Stimulated activated CD4-positive, alpha-beta T cell treated with anti-CD3 and anti-CD28 coated beads, Interleukin-12 subunit alpha, Interleukin-12 subunit beta, amount 100 ng/mL, for 4 hours (primary cell): ENCODE results near the gene DMRTC2.

Source experiments
- DNase-seq: peaks from one replicate; pipeline ENCODE4 v3.0.0-alpha.2; 2020

DMRTC2 gene

GRCh38 chr19:41845001-41845050, at the start of gene DMRTC2:
Gene DMRTC2 (plus strand): TSS chr19:41845042. CDS start chr19:41847429, 2,387 bp downstream.
- no peak for DNase-seq

GRCh38 chr19:41796362-41796761, 48.5 kb upstream of the DMRTC2 start, which contains the start of gene CEACAM3:
Gene CEACAM3 (plus strand): TSS chr19:41796587. CDS start chr19:41796678, 91 bp downstream.
- DNase-seq: no peak

DNA sequence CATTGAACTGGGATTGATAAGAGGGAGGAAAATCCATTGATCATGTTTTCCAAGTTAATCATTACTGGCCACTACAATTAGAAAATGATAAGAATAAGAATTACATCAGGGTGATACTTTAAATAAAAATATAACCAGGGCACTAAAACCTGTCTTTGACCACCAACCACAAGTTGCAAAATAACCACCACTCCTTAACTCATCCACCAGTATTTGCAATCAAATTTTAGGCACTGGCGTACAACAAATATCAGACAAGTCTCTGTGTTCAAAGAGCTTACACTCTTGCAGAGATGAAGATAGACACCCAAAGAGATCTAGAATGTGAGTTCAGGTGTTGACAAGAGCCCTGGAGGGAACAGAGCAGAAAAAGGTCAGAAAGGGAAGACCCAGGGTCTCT, 47.9 kb upstream of the DMRTC2 start:
- DNase-seq: no peak

DNA sequence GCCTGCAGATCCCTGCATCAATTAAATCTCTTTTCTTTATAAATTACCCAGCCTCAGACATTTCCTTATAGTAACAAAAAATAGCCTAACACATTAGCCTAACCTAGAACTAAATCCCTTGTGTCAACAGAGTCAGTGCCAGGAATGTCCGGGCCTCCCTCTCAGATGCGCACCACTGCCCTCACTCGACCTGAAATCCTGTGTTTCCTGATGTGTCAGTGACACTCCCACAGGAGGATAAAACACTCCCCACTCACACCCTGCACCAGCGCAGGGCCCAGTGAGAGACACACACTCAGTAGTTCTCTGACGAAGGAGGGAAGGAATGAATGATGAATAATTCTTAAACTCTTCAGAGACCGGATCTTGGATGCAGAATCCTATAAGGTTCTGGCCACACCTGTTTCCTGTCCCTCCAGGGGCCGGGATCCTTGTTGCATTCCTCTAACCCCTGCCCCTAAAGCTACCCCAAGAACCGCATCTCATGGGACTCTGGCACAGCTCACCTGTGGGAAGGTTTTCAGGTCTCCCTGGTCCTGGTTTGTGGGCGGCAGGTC, 45.3 kb upstream of the DMRTC2 start:
- no peak for DNase-seq

GRCh38 chr19:41801031-41801430, 43.8 kb upstream of the DMRTC2 start:
- no peak for DNase-seq

DNA sequence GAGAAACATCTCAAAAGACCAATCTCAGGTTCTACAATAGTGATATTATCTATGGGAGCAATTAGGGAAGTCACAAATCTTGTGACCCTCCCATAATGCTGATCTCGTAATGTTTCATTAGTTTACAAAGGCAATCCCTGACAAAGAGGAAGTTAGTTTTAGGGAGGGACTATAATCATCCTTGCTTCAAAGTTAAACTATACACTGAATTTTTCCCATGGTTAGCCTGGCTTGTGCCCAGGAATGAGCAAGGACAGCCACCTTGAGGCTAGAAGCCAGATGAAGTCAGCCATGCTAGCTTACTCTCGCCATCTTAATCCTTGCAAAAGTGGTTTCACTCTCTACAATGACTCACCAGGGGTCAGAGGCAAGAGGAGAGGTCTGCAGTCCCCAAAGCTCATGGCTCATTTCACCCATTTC, 43.0 kb upstream of the DMRTC2 start:
- DNase-seq: no peak

- no peak for DNase-seq
Measured at GRCh38 chr19:41802770-41803169, 42.1 kb upstream of the DMRTC2 start.

- no peak for DNase-seq
Measured at GRCh38 chr19:41804336-41804735, 40.5 kb upstream of the DMRTC2 start.

- no peak for DNase-seq
Measured at GRCh38 chr19:41807176-41807575, 37.7 kb upstream of the DMRTC2 start.

DNA sequence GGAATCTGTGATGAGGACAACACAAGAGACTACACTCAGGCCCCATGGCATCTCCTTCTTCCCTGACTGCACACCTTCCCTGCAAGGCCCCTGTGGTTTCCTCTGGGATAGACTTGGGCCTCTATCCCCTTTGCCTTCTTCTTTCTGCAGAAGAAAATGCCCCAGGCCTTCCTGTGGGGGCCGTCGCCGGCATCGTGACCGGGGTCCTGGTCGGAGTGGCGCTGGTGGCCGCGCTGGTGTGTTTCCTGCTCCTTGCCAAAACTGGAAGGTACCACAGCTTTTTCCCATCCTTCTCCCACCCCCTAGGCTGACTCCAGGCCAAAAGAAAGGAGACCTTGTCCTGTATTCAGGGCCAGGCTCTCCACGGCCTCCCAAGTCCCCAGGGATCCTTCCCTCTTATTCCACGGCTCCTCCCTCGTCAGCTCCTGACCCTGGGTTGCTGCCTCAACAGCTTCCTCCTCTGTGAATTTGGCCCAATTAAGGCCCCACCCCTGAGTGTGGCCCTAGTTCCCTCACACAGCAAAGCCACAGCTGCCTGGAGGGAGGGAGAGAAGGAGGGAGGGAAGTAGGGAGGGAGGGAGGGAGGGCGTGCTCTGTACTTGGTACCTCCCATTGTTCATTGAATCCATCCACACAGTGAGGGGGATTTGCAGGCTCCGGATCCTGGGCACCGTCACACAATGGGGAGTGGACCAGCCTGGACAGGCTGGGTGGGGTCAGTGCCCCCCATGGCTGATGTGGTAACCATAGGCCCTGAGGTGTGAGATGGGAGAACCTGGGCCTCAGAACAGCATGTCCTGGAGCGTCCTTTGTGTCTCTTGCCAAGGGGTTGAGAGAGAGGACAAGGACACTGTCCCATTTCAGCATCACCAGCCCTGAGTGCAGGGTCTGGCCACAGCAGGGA, 35.9 kb upstream of the DMRTC2 start:
- no peak for DNase-seq

- DNase-seq: no peak
Measured at GRCh38 chr19:41810301-41810700, 34.5 kb upstream of the DMRTC2 start.

- no peak for DNase-seq
Measured at GRCh38 chr19:41811036-41811435, 33.8 kb upstream of the DMRTC2 start.

DNA sequence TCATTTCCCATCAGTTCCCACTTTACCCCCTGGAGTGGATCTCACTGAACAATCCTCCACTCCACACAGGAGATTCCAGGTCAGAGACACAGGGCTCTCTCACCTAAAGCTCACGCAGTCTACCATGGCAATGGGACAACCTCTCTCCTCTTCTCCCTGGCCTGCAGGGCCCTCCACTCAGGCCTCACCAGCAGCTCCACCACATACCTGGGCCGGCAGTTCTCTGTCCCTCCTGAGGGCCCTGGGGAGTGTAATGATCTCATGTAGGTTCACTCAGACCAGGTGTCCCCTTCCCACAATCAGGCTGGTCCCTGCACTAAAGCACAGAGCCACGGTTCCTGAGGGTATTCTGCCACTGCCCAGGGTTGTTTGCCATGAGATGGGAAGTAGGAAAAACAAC, 32.9 kb upstream of the DMRTC2 start:
- DNase-seq: no peak

GRCh38 chr19:41813911-41814310, 30.9 kb upstream of the DMRTC2 start:
- no peak for DNase-seq

DNA sequence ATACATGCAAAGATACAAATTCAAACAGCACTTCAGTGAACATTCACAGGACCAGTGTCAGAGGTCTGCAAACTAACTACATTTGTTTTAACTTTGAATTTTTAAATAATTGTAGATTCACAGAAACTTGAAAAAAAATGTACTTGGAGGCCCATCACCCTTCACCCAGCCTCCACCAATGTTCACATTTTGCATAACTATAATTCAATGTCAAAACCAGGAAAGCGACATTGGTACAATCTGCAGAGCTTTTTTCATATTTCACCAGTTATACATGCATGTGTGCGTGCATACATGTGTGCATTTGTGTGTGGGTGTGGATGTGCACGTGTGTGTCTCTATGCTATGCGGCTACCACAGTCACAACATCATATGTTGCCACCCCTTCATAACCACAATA, 29.5 kb upstream of the DMRTC2 start:
- no peak for DNase-seq

GRCh38 chr19:41816761-41817160, 28.1 kb upstream of the DMRTC2 start:
- DNase-seq: no peak

DNA sequence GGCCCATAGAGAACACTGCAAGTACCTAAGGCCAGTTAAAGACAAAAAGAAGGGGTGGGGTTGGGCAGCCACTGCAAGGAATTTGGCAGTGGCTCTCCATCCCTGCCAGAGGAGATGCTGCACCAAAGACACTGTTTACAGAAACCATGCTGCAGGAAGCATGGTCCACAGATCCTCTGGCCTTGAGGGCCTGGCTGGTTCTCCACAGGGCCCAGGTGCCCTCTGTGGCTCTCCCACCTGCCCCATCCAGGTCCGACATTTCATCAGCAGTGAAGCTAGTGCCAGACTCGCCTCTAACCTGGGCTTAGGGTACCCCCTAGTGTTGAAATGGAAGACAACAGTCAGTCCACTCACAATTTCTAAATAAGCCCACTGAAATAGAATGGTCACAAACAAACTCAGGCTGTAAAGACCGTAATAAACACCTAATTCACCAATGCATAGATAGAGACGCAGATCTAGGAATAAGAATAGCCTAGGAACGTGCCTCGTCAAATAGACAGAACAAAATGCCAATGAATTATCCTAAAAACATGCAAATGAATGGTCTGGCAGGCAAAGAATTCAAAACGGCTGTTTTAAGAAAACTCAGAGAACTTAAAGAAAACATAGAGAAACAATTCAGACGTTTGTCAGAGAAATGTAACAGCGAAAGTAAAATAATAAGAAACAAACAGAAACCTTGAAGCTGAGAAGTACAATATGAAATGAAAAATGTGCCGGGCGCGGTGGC, 23.7 kb upstream of the DMRTC2 start:
- no peak for DNase-seq

DNA sequence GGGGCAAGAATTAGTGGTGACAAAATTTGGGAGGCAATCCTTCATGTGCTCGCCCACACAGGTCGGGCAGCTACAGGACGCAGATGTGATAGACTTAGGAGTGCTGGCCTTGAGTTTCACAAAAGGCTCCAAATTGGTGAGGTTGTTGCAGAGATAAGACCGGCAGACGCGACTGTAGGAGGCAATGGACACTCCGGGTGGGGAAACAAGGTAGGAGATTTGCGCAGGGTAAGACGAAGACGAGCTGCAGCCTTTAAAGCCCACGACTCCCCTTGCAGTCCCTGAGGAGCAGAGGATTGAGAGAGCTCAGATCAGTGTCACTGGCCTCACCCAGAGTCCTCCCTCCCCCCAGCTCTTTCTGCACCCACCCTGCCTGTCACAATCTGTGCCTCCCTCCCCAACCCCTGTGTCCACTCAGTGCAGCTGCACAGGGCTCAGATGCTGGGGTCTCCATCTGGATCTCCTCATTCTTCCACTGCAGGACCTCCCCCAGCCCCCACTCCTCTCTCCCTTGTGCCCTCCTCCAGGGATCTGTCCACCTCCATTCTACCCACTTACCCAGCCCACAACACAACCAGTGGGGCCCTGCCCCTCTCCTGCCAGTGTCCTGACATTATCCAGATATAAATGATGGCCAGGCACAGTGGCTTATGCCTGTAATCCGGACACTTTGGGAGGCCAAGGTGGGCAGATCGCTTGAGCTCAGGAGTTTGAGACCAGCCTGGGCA, 6.7 kb upstream of the DMRTC2 start:
- no peak for DNase-seq

- no peak for DNase-seq
Measured at GRCh38 chr19:41839211-41839610, 5.6 kb upstream of the DMRTC2 start.

- DNase-seq: no peak
Measured at GRCh38 chr19:41843371-41843770, 1.5 kb upstream of the DMRTC2 start.

DNA sequence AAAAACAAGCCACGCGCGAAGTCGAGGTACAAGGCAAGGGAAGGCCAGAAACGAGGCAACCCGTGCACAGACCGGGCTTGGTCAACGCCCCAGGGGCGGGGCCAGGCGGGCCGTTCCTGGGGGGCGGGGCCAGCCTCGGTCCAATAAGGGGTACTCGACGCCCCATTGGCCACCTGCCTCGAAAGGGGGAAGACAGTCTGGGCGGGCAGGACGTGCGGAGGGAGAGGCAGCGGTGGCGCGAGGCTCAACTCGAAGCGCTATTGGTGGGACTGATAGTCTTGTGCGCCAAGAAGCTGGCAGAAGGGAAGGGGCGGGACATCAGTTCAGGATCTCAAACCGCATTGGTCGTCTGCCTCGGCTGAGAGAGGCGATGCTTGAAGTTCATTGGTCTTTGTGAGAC, 241 bp upstream of the DMRTC2 start, which contains the start of gene LYPD4:
Gene LYPD4, minus strand, starts transcription at position 83 of the 400 bp plus-strand sequence. CDS start 5,398 bp downstream, outside the sequence.
- no peak for DNase-seq

GRCh38 chr19:41845051-41845590, 279 bp downstream of the DMRTC2 start:
- DNase-seq: no peak
